PFSK-1 (cell line): Measurements from ENCODE around the gene PLEKHN1.

ENCODE experiments used
- FOXP2 ChIP-seq: optimal IDR thresholded peaks from 2 replicates; pipeline ENCODE3; 2011; ENCODE audit warnings: borderline replicate concordance, control low read depth, inconsistent platforms; ENCODE audit not compliant: insufficient read depth; ENCODE audit errors: extremely low read length, extremely low read depth
- POLR2AphosphoS5 ChIP-seq: IDR thresholded peaks from 2 replicates; pipeline ENCODE4 v1.6.1; 2012; ENCODE audit warnings: low read depth, mild to moderate bottlenecking, control low read depth, low read length, moderate library complexity
- REST ChIP-seq, 2 experiments: IDR thresholded peaks; 2 replicates each; pipeline versions ENCODE4 v1.6.1 to v1.8.0; 2011 to 2012; ENCODE audit warnings: low read depth in 2 of 2, low read length in 2 of 2, control low read depth in 1 of 2, inconsistent platforms in 1 of 2, mild to moderate bottlenecking in 1 of 2, moderate library complexity in 1 of 2; ENCODE audit not compliant: insufficient read depth in 1 of 2
- SIN3A ChIP-seq: IDR thresholded peaks from 2 replicates; pipeline ENCODE4 v1.6.1; 2012; ENCODE audit warnings: mild to moderate bottlenecking, low read length, moderate library complexity, borderline replicate concordance; ENCODE audit not compliant: insufficient read depth
- TAF1 ChIP-seq: IDR thresholded peaks from 2 replicates; pipeline ENCODE4 v1.6.1; 2012; ENCODE audit warnings: low read length, control low read depth, borderline replicate concordance; ENCODE audit not compliant: insufficient read depth

The PLEKHN1 gene

GRCh38 chr1:981955-982558 is 15.8 kb downstream of the PLEKHN1 start, which contains the start of gene PERM1:
Gene PERM1 (minus strand): TSS chr1:982093. CDS start chr1:981029, 1,064 bp downstream.
- TF ChIP-seq TAF1 = no peak
- TF ChIP-seq FOXP2 = no peak
- TF ChIP-seq REST (IDR thresholded peaks at IDR 0.05; ENCODE audit: insufficient read depth in 1 of 2, low read depth in 2 of 2, low read length in 2 of 2) = no peak
- no peak for TF ChIP-seq POLR2AphosphoS5
- TF ChIP-seq SIN3A = no peak

GRCh38 chr1:982765-983436 is 16.6 kb downstream of the PLEKHN1 start:
- TF ChIP-seq SIN3A (no peak), POLR2AphosphoS5 (no peak), FOXP2 (no peak), REST (IDR thresholded peaks at IDR 0.05; ENCODE audit: insufficient read depth in 1 of 2, low read depth in 2 of 2, low read length in 2 of 2) (no peak), TAF1 (no peak)

GRCh38 chr1:983798-984475 is 17.7 kb downstream of the PLEKHN1 start:
- TF ChIP-seq POLR2AphosphoS5 (no peak), TAF1 (no peak), SIN3A (no peak), FOXP2 (no peak), REST (IDR thresholded peaks at IDR 0.05; ENCODE audit: insufficient read depth in 1 of 2, low read depth in 2 of 2, low read length in 2 of 2) (no peak)

GRCh38 chr1:984476-984814 is 18.2 kb downstream of the PLEKHN1 start:
- no peak for TF ChIP-seq FOXP2
- no peak for TF ChIP-seq TAF1
- no peak for TF ChIP-seq REST (IDR thresholded peaks at IDR 0.05; ENCODE audit: insufficient read depth in 1 of 2, low read depth in 2 of 2, low read length in 2 of 2)
- TF ChIP-seq POLR2AphosphoS5 = no peak
- no peak for TF ChIP-seq SIN3A
